Stimulated activated CD4-positive, alpha-beta T cell treated with anti-CD3 and anti-CD28 coated beads, TNF-alpha, amount 100 ng/mL, for 24 hours (primary cell): ENCODE results near the gene DEDD2.

Experiments used
- DNase-seq, 3 experiments: peaks; one replicate each; pipeline ENCODE4 v3.0.0-alpha.2; 2020; ENCODE audit warnings: low read depth in 3 of 3

Gene DEDD2

DNA sequence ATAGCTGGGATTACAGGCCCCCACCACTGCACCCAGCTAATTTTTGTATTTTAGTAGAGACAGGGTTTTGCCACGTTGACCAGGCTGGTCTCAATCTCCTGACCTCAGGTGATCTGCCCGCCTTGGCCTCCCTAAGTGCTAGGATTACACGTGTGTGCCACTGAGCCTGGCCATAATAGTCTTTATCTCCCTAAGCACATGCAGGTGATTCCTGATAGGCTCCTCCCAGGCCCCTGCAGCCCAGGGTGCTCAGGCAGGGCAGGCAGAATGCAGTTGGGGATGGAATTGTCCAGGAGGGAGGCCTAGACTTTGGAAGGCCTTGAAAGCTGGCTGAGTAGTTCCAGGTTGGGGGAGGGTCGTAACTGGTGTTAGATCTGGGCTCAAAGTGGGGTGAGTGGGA lies 11.2 kb upstream of the DEDD2 start:
- no peak for DNase-seq

DNA sequence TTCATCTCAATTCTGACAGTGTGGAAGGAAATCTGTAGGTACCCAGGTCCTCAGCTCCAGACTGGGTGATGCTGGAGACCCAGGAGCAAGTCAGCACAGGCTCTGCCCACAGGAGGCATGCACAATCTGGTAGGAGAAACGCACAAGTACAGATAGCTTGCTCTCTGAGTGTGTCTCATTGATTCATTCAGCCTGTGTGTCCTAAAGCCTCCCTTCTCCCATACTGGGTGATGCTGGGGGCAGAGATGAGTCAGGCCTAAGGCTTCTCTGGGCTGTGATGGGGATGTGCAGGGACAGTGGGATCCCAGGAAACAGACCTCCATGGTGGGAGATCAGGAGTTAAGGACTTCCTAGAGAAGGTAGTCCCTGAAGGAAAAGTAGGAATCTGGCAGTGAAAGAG lies 9.4 kb upstream of the DEDD2 start:
- no peak for DNase-seq

DNA sequence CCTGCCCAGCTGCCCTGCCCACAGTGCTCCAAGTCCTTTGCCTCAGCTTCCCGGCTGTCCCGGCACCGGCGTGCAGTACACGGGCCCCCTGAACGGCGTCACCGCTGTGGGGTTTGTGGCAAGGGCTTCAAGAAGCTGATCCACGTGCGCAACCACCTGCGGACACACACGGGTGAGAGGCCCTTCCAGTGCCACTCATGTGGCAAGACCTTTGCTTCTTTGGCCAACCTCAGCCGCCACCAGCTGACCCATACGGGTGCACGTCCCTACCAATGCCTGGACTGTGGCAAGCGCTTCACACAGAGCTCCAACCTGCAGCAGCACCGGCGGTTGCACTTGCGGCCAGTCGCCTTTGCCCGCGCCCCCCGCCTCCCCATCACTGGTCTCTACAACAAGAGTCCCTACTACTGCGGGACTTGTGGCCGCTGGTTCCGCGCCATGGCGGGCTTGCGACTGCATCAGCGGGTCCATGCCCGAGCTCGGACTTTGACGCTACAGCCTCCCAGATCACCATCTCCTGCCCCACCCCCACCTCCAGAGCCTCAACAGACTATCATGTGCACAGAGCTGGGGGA lies 8.3 kb upstream of the DEDD2 start:
- no peak for DNase-seq

DNA sequence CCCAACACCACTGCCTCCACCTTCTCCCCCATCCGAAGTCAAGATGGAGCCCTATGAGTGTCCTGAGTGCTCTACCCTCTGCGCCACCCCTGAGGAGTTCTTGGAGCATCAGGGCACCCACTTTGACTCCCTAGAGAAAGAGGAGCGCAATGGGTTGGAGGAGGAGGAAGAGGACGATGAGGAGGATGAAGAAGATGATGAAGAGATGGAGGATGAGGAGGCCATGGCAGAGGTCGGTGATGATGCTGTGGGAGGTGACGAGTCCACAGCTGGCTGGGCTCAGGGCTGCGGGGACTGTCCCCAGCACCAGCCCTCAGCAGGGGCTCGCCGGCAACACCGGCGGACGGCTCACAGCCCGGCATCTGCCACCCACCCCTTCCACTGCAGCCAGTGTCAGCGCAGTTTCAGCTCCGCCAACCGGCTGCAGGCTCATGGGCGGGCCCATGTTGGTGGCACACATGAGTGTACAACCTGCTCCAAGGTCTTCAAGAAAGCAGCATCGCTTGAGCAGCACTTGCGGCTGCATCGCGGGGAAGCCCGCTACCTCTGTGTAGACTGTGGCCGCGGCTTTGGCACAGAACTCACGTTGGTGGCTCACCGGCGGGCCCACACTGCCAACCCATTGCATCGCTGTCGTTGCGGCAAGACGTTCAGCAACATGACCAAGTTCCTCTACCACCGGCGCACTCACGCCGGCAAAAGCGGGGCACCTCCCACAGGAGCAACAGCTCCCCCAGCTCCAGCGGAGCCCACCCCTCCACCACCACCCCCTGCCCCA lies 7.7 kb upstream of the DEDD2 start:
- no peak for DNase-seq

DNA sequence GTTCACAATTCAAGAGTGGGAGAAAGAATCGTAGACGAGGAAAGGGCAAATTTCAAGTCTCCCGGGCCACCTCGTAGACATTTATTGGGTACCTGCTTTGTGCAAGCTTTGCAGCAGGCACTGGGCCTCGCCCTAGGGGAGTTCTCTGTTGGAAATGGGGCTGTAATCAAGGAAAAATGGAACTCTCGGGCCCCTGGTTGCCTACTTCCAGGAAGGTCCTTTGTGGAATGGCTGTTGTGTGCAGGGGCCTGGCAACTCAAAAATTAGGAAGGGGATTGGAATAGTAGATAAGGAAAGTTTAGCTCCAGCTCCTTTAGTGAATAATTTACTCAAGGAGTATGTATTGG lies 3.2 kb upstream of the DEDD2 start:
- no peak for DNase-seq

DNA sequence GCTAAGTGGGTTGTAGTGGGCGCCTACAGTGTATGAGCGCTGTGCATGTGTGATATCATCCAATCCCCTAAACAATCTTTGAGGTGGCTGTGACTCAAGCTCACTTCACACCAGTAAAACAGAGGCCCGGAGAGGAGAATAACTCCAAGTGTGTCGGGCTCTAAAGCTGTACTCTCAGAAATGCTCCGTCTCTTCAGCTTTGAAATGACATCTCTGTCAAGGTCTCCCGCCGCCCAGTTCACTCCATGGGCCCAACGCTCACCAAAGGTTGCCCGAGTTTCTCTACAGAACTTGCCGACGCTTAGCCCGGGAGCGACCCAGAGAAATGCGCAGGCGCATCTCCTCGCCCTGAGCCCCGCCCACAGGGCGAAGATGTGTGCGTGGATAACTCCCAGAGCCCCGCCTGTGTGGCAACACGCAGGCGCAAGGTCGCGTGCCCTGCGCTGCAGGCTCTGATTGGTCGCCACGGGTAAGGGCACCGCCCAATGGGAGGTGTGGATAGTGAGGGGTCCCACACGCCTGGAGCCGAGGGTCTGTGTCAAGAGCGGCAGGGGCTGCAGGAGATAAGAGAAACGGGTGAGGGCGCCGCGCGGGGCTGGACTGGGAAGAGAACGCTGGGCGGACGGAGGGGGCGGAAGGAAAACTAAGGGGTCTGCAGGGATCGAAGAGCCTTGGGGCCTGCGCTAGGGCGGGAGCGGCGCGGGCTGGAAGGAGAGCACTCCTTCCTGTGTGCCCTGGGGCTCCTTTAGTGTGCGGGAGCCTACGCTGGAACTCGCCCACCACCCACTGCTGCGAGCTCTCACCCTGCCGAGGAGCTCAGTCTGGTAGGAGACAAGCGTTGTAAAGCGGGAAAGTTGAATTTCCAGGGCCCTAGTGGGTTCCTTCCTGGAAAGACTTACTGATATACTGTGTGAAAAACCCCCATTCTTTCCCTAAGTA lies 2.6 kb upstream of the DEDD2 start, which contains the start of gene ZNF526:
Gene ZNF526, plus strand, starts transcription at position 501 of the 939 bp plus-strand sequence. CDS start 4,092 bp downstream, outside the sequence.
- peak; percentile 89 to 98 (median 95) for DNase-seq

DNA sequence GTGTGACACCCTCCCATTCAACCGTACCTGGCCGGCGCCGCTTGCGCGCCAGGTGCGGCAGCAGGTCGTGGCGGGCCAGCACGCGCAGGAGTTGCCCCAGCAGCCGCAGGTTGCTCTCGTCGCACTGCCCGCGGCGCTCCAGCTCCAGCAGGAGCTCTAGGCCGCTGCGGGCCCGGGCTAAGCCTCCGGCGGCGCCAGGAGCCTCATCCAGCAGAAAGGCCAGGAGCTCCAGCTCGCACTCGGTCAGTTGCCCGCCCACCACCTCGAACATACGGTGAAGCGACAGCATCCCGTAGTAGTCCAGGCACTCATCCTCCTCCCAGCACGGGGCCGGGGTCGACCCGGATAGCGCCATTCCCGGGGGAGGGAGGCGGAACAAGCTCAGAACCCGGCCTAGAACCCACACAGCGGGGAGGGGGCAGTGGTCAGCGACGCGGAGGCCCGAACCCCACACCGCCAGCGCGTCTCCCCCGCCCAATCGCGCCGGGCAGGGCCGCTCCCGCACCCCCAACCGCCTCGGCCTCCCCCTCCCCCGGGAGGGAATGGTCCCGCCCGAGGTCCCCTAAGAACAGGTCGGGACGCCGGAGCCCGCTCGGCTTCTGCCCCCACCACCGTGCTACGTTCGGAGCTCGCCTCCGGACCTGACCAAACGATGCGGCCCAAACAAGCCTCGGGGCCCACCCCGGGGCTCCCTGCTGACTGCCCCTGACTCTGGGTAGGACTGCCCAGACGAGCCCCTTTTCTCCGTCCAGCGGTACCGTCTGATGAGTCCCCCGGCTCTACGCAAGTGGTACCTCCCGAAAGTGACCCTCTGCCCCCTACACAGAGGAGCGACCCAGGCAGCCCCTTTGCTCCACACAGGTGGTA lies 591 bp downstream of the DEDD2 start:
- DNase-seq, result peak in 1 of 3 experiments; percentile 31

DNA sequence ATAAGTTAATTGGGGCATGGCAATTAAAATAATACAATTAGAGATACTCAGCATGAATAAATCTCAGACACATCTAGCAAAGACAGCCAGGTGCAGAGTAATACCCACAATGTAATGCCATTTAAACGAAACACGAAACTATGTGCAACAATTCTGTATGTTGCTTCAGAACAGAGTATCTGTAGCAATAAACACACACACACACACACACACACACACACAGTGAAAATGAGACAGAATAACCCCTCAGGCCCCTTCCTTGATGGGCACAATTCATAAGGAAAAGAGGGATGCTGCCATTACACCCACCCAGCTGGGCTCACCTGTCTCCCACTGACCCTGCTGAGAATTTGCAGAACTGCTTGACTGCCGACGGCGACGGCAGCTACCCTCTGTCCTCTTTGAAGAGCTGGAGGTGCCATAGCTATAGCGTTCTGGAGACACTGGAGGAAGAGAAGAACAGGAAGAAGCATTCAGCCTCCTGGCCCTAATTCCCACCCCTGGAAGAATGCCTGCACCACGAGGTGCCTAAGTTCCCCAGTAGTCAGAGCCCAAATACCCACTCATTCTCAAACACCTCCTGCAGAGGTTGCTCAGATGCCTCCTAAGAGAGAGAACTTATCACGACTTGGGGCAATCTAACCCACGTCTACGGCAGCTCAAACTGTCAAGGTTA lies 2.5 kb downstream of the DEDD2 start:
- DNase-seq, result no peak

DNA sequence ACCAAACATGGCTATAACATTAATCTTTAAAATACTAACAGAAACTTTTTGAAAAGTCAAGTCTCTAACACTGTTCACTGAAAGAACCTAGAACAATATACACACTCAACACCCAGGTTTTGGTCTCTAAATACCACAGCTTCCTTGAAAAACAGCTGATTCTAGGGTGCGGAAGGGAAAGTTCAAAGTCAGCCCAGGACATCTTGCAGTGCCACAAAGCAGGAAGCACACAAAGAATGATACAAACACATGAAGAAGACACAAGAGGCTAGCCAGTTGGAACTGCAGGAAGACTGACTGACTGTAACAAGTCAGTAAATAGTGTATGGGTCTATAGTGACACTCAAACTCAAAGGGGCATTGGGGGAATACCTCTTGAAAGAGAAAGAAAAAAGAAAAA lies 4.6 kb downstream of the DEDD2 start:
- no peak for DNase-seq

DNA sequence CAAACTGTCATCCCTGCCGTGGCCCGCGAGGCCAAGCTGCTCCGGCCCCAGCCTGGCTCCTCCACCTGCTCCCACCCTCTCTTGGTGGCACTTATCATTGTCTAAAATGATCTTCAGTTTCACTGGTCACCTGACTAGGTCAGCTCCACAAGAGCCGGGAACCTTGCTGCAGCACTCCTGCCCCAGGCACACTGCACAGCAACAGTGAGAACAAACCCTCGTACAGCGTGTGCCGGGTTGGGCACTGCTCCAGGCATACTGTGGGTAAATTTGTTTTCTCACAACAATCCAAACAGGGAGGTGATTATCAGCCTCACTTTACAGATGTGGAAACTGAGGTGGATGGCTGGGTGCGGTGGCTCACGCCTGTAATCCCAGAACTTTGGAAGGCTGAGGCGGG lies 8.9 kb downstream of the DEDD2 start:
- no peak for DNase-seq

DNA sequence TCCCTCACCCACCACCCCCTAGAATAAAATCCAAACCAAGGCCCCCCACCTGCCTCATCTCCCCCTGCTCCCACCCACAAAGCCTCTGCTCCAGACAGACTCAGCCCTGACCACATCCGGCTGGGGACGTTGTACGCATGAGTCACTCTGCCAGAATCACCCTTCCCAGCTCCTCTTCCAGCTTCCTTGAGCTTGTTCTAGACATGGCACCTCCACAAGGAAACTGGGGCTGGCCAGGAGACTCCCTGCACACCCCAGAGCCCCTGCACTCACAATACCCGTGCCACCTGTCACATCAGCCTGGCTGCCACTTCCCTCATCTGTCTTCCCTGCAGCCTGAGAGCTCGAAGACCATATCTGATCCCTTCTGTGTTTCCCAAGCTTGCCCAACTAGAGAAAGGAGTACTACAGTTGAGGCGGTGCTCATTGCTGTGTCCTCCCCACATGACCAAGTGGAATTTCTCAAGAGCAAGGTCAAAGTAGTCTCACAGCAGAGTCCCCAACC lies 9.7 kb downstream of the DEDD2 start:
- DNase-seq, result no peak

DNA sequence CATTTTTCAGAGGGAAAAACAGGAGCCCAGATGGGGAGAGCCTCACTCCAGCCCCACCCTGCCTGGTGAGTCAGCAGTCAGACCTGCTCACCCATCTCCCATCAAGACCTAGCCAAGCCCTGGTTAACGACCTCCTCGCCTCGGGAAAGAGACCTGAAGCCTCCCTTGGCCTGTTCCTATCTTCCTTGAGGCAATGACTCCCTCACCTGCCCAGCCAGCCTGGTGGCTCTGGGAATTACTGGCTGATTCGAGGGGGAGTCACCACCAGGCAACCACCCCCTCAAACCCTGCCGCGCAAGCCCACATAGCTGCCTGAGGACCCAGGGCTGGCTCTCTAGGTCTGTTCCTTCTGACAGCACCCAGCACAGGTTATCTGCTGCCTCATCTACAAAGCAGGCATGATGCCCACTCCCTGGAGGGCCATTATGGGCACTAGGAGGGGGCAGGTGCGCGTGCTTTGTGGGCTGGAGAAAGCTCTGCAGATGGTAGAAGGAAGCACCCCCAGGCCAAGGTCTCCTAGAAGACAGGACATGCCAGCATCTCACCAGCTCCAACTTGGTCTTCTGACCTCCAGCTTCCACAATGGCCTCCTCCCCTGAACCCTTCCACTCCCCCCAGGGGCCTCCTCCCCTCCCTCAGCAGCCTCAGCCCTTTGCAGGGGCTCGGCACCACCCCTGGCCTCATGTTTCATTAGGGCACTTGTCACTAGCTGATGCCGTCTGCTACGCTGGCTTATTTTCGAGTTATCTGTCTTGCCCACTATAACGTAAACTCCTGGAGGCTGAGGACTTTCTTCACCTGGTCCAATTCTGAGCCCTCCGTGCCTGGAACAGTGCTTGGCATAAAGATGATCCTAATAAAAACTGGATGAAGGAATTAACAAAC lies 10.4 kb downstream of the DEDD2 start:
- DNase-seq, result no peak

DNA sequence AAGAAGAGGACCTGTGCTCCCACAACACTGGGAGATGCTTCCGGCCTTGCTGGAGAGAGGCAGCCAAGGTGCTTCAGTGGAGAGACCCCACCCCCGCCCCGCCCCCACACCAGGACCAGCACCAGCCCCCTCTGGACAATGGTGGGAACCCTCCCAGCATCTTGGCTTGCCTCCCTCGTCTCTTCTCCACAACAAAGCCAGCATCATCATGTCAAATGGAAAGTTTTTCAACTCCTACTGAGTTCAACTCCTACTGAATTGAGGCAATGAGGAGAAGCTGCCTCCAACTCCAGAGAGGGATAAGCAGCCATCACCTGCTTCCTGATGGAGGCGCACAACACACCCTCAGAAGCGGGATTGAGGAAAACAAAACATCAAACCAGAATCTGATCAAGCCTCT lies 12.8 kb downstream of the DEDD2 start:
- no peak for DNase-seq

DNA sequence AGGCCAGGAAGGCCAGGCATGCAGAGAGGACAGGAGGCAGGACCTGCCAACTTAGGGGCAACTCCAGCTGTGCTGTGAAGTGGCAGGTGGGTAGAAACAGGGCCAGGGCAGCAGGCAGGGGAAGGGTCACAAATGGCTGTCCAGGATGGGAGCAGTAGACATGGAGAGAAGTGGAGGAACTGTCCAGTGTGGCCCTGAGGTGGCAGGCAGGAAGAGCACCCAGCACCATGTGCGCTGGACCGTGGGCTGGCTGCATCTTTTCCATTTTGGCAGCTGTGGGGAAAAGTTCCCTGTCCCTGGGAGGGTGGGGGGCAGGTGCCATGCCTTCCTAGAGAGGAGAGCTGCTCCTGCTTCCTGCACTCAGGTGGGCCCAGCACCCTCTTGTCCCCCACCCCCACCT lies 13.8 kb downstream of the DEDD2 start:
- DNase-seq, result no peak

DNA sequence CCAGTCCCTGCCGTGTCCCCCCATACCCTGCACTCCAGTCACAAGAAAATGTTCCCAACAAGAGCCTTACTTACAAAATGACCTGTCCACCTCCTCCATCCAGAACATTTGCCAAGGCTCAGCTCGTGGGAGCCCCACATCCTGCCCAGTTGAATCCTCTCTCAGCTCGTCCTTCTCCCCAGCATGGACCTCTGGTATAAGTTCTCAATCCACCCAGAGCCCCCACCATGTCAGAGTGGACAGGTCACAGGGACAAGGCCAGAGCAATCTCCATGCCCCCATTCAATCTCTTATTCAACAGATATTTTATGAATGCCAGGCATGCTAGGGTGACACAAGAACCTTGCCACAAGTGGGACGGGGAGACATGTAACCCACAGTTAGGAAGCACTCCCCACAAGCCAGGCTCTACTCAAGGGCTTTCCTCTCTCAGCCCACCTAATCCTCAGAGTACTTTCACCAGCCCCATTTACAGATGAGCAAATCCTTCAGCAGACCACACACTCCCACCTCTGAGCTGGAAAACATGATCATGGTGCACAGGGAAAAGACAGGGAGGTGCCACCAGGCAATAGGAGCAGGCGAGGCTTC lies 15.1 kb downstream of the DEDD2 start:
- DNase-seq, result no peak

DNA sequence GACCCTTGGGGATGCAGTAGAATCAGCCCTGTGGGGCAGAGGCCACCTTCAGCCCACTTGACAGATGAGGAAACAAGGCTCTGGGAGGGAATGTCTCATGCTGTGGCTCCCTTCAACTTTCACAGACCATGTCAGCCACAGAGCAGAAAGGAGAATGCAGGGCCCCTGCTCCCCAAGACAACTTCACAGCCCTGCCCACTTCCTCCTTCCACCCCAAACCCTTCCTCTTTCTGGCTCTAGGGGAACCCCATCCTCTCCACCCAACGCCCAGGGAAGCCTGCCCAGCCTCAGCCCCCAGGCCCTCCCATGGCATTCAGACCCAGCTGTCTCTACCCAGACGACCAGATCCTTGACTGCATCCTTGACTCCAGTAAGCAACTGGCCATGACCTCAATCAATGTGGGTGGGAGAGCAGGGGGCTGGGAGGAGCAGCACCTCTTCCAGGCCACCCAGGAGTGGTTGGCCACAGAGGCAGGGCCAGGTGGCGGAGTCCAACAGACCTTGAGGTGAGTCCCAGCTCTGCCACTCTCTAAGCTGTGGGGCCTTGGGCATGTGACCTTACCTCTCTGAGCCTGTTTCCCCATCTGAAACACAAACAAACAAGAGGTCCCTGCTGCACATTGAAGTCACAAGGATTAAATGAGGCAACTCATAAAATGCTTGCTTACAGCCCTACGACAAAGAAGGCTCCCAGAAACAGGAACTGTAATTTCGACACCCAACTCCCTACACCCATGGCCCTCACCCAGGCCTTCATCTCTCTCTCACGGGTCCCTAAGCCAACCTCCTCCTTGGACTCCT lies 15.8 kb downstream of the DEDD2 start:
- DNase-seq, result peak in 1 of 3 experiments; percentile 34

DNA sequence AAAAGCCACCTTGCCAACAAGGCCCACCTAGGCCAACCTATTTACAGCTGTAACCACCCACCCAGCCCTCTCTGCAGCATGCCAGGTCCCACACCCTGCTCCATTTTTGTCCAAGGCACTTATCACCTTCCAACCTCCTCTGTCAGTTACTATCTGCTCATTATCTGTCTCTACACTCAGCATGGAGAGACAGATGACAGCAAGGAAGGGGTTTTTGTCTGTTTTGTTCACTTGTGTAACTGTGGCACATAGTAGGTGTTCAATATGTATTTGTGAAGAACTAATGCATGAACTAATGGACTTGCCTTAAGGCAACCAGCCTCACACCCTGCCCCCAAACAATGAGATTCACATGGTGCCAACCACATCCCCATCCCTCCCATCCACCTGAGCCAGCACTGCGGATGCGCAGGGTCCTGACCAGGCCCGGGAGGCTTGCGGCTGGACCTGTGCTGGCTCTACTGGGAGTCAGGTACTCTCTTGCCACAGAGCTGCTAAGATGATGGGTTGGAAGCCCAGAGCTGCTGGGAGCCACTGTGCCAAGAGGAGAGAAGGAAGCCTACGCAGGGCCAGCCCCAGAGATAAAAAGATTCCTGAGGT lies 17.3 kb downstream of the DEDD2 start:
- DNase-seq, result no peak
